ENCODE results near the gene SEPTIN12.

Gene SEPTIN12

DNA sequence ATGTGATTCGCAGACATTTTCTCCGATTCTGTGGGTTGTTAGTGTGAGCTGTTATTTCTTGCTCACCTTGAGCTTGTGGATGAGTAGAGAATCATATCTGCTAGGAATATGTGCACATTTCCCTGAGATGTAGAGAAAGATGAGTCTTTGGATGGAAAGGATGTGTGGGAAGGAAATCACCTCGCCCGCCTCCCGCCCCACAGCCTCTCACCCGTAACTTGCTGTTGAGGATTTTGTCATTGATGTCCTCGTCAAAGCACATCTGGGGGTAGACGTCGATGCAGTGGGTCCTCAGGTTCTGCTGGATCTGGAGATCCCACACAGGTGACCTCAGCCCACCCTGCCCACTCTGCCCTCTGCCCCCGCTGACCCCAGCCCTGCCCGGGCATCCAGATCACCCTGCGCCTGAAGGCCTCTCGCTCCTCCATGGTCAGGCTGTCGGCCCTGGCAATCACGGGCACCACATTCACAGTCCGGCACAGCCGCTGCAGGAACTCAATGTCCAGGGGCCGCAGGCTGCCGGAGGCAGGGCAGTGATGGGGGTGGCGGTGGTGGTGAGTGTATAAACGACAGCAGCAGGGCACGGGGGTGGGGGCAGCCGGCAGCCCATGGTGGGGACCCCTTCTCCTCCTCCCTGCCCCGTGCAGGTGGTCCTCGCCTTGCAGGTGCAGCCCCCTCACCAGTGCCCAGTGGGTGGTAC, 4.7 kb downstream of the SEPTIN12 start:
- no peak for DNase-seq

- no peak for DNase-seq
These were observed 7.9 kb downstream of the SEPTIN12 start for GRCh38 chr16:4780235-4780634.

- no peak for DNase-seq
These were observed 10.1 kb downstream of the SEPTIN12 start for GRCh38 chr16:4778050-4778392.

GRCh38 chr16:4777339-4778049, 10.7 kb downstream of the SEPTIN12 start:
- no peak for DNase-seq

GRCh38 chr16:4776141-4776705, 11.9 kb downstream of the SEPTIN12 start:
- no peak for DNase-seq

GRCh38 chr16:4775005-4775404, 13.1 kb downstream of the SEPTIN12 start:
- DNase-seq, result no peak

GRCh38 chr16:4772351-4772750, 15.8 kb downstream of the SEPTIN12 start:
- no peak for DNase-seq

GRCh38 chr16:4771646-4772045, 16.5 kb downstream of the SEPTIN12 start:
- DNase-seq, result no peak

DNA sequence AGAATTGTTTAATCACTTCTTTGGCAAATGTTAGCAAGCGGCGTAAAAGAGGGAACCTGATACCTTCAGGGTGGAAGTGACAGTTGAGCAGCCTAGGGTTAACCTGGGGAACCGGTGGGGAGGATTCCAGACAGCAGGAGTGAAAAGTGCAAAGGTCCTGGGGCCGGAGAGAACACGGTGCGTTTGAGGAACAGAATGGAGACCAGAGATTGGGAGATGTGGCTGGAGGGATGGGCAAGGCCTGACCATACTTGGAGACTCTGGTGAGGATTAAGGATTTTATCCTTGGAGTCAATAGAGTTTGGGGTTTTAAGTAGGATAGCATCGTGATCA, 18.9 kb downstream of the SEPTIN12 start:
- no peak for DNase-seq

DNA sequence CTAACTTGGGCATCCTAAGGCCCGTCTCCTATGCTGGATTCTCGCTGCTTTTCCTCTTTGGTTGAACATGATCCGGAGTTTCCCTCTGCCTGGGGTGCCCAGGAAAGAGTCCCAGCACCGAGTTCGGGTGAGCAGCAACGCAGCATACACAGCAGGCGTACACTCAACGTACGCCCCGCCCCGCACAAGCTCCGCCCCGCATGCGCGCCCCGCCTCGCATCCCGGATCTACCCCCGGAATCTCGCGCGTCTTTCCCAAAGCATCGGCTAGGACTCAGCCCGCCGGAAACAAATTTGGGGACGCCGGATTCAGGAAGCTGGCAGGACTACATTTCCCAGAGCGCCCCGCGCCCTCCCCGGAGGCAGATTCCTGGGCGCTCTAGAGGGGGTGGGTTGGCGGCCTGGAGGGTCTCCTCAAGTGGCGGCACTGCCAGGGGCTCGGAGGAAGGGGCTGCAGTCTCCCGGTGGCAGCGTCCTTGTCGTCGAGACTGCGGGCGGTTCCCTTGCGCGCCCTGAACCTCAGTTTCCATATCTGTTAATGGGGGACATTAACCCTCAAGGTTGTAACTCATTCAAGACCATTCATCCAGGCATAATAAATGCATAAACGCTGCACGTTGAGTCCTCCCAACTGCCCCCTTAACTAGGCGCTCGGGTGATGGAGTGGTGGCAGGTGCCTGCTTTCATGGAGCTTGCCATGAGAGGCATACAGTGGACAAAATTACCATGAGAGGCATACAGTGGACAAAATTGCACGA, 19.4 kb downstream of the SEPTIN12 start:
- peak; percentile 97 for DNase-seq

DNA sequence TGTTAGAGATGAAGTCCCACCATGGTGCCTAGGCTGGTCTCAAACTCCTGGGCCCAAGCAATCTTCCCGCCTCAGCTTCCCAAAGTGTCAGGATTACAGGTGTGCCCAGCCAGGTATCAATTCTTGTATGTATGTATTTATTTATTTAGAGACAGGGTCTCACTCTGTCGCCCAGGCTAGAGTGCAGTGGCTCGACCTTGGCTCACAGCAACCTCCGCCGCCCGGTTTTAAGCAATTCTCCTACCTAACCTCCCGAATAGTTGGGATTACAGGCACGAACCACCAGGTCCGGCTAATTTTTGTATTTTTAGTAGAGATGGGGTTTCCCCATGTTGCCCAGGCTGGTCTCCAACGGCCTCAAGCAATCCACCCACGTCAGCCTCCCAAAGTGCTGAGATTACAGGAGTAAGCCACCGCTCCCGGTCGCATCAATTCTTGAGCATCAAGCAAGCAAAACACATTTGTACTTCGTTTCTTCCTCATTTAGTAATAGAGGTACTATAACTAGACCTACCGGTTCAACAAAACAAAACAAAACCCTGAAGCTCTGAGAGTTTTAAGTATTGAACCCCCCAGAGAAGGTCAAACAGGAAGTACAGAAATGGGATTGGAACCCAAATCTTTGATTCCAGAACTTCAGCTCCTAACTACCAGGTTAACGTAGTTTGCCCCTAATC, 20.1 kb downstream of the SEPTIN12 start:
- no peak for DNase-seq

DNA sequence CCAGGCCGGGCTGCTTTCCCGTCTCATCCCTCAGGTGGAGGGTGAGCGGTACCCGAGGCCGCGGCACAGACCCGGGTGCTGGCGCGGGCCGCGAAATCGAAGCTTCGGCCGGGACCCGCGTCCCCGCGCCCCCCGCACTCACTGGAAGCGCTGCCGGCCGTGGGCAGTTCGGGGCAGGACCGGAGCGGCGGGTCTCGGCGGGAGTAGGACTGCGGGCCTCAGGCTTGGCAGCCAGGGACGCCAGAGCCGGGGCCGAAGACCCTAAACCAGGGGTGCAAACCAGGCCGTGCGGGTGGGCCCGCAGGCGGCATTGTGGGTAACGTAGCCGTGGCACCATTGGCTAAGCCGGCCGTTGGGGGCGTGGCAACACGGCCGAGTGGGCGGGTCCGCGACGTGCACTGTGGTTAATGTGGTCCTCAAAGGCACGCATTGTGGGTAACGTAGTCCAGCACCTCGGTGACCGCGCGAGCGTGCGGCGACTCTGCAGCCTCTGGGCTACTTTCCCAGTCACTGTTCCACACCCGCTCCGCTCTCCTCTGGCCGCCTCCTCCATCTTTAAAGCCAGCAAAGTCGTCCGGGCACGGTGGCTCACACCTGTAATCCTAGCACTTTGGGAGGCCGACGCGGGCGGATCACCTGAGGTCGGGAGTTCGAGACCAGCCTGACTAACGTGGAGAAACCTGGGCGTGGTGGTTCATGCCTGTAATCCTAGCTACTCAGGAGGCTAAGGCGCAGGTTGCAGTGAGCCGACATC, 21.1 kb downstream of the SEPTIN12 start, which contains the start of gene ZNF500:
TSS of gene ZNF500 (minus strand) at position 288 of the 754 bp plus-strand sequence. CDS start 1,184 bp downstream, outside the sequence.
- peak; percentile 99 for DNase-seq

GRCh38 chr16:4765511-4766474, 22.4 kb downstream of the SEPTIN12 start:
- DNase-seq, result no peak

DNA sequence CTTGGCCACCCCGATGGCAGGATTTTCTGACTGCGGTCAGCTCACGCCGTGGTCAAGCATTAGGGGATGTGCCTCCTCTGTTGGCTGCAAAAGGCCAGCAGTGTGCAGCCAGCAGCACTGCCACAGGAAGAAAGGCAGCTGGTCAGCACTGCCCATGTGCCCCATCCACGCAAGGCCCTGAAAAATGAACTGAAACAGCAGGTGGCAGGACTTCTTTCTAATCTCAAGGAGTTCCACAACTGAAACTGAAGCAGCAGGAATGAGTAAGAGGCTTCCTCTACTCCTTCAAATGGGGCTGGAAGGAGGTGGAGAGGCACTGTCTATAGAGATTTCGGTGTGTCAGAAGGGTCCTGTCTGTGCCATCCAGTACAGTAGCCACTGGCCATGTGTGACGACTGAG, 24.4 kb downstream of the SEPTIN12 start:
- no peak for DNase-seq

DNA sequence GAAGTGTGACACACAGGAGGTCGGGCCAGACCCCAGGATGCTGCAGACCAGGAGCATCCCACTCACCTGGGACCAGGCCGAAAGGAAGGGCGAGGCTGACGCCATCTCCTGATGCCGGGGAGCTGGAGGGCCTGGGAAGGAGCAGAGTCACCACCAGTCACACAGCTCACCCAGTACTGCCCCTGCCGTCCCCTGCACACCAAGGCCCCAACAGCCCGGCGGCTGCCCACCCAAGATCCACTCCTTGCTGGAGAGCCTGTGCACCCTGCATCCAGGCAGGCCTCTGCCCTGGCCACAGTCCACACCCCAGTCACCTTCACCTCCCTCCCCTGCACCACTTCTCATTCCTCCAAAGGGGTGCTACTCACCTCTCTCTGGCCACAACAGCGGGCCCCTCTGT, 25.9 kb downstream of the SEPTIN12 start:
- DNase-seq, result no peak

DNA sequence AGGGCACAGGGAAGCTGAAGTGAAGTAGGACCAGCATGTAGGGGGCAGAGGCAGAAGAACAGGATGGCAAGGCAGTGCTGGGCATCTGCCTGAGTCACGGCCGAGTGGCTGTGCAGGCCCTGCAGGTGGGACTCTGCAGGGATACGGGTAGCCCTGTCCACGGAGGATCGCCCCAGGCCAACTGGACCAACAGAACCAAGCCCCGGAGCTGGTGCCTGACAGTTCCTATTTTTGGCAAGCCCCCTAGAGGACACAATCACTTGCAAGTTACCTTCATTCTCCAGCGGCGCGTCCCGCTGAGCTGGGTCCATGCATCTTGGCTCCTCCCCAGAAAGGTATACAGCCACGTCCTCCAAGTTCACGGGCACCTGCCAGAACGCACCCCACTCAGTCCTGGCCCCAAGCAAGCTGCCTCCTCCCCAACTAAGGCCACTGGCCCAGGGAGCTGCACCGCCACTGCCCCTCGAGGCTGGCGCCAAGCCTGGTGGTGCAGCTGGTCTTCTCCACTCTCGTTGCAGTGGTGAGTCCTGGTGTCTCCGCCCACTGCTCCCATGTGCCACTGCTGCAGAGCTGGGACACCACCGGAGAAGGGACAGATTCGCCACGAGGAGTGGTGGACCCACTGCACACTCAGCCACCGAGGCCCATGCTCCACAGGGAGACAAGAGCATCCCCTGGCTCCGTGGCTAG, 27.8 kb downstream of the SEPTIN12 start:
- DNase-seq, result no peak

GRCh38 chr16:4755687-4756086, 32.5 kb downstream of the SEPTIN12 start:
- no peak for DNase-seq

DNA sequence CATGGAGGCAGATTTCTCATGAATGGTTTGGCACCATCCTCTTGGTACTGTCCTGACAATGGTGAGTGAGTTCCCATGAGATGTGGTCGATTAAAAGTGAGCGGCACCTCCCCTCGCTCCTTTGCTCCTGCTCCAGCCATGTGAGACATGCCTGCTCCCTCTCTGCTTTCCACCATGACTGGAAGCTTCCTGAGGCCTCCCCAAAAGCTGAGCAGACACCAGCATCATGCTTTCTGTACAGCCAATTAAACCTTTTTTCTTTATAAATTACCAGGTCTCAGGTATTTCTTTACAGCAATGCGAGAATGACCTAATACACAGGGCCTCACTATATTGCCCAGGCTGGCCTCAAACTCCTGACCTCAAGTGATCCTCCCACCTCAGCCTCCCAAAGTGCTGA, 33.3 kb downstream of the SEPTIN12 start:
- DNase-seq, result no peak

- no peak for DNase-seq
These were observed 34.9 kb downstream of the SEPTIN12 start for GRCh38 chr16:4753227-4753626.

- DNase-seq, result no peak
These were observed 35.6 kb downstream of the SEPTIN12 start for GRCh38 chr16:4752351-4753100.

Data from stimulated activated CD8-positive, alpha-beta memory T cell treated with anti-CD3 and anti-CD28 coated beads, Interleukin-4, amount 100 ng/mL, for 48 hours (primary cell).